Measurements from ENCODE around the gene FIP1L1.
"Not testable (repeated sequence)": the region's sequence is repeated elsewhere in the genome, so short reads cannot be mapped to it uniquely, and the experiment has no call there.

Gene FIP1L1

DNA sequence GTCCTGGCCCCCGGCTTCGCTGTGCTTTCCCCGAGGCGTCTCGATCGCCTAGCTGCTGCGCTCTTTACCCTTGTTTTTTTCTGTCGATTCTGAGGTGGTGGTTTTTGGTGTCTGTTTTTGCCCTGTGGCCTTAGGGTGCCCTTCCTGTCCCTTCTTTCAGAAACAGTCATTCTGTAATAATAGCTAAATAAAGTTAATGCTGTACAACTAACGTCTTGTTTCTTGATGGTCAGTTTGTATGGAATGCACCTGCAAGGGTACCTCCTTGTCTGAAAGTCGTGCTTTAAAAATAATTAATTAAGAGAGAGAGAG is 686 bp downstream of the FIP1L1 start:
- Histone ChIP-seq H3K27ac (ENCODE audit: low read depth, low read length, severe bottlenecking) (no peak overlapping the region), H3K36me3 (ENCODE audit: control insufficient read depth, insufficient read depth, low read length) (peaks cover 16% of the 10 kb centered on the region), H3K4me3 (ENCODE audit: extremely low read depth, insufficient read depth, low read length, poor library complexity, severe bottlenecking) (peak overlapping the region; percentile 83), H3K9me3 (ENCODE audit: control insufficient read depth, low read length) (no peaks in the 10 kb centered on the region), H3K4me1 (ENCODE audit: control insufficient read depth, insufficient read depth, low read length, poor library complexity, severe bottlenecking) (no peaks in the 10 kb centered on the region)
- WGBS, 2 experiments (ENCODE audit: insufficient coverage in 2 of 2) = 0% methylated on average over 8 of the region's 10 CpGs; no CpG with 5 or more reads in 1 of the 2 experiments

DNA sequence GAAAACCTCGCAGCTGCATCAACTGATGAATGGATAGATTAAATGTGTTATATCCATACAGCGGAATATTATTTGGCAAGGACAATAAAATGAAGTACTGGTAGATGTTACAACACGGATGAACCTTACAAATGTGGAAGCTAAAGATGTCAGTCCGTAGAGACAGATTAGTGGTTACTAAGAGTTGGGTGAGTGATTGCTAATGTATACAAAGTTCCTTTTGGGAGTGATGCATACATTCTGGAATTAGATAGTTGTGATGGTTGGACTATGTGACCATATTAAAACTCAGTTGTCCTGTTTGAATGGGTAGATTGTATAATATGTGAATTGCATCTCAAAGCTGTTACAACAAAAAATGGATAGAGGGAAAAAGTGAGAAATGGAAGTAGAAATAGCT is 2.8 kb downstream of the FIP1L1 start:
- 97 to 100% methylated on average over 4 of the region's 4 CpGs for WGBS, 2 experiments (ENCODE audit: insufficient coverage in 2 of 2)
- Histone ChIP-seq H3K27ac (ENCODE audit: low read depth, low read length, severe bottlenecking) (no peak overlapping the region), H3K9me3 (ENCODE audit: control insufficient read depth, low read length) (no peaks in the 10 kb centered on the region), H3K4me3 (ENCODE audit: extremely low read depth, insufficient read depth, low read length, poor library complexity, severe bottlenecking) (no peak overlapping the region), H3K4me1 (ENCODE audit: control insufficient read depth, insufficient read depth, low read length, poor library complexity, severe bottlenecking) (no peaks in the 10 kb centered on the region), H3K36me3 (ENCODE audit: control insufficient read depth, insufficient read depth, low read length) (peaks cover 21% of the 10 kb centered on the region)

GRCh38 chr4:53409479-53409878 is 32.0 kb downstream of the FIP1L1 start:
- peaks cover 22% of the 10 kb centered on the region for H3K36me3 ChIP-seq (ENCODE audit: control insufficient read depth, insufficient read depth, low read length)
- 100% methylated on average over 1 to 8 of the region's 11 CpGs for WGBS, 2 experiments (ENCODE audit: insufficient coverage in 2 of 2)
- not testable (repeated sequence) for H3K27ac ChIP-seq (ENCODE audit: low read depth, low read length, severe bottlenecking); H3K4me1 ChIP-seq (ENCODE audit: control insufficient read depth, insufficient read depth, low read length, poor library complexity, severe bottlenecking); H3K4me3 ChIP-seq (ENCODE audit: extremely low read depth, insufficient read depth, low read length, poor library complexity, severe bottlenecking); H3K9me3 ChIP-seq (ENCODE audit: control insufficient read depth, low read length)

- H3K4me1 ChIP-seq (ENCODE audit: control insufficient read depth, insufficient read depth, low read length, poor library complexity, severe bottlenecking) = no peaks in the 10 kb centered on the region
- no peak overlapping the region for H3K27ac ChIP-seq (ENCODE audit: low read depth, low read length, severe bottlenecking)
- peaks cover 29% of the 10 kb centered on the region for H3K36me3 ChIP-seq (ENCODE audit: control insufficient read depth, insufficient read depth, low read length)
- H3K4me3 ChIP-seq (ENCODE audit: extremely low read depth, insufficient read depth, low read length, poor library complexity, severe bottlenecking) = no peak overlapping the region
- 93 to 100% methylated on average over 2 of the region's 3 CpGs for WGBS, 2 experiments (ENCODE audit: insufficient coverage in 2 of 2)
- H3K9me3 ChIP-seq (ENCODE audit: control insufficient read depth, low read length) = no peaks in the 10 kb centered on the region
These were observed 41.8 kb downstream of the FIP1L1 start for GRCh38 chr4:53419208-53419607.

GRCh38 chr4:53421791-53422190 is 44.4 kb downstream of the FIP1L1 start:
- Histone ChIP-seq H3K36me3 (ENCODE audit: control insufficient read depth, insufficient read depth, low read length) (peaks cover 20% of the 10 kb centered on the region), H3K4me1 (ENCODE audit: control insufficient read depth, insufficient read depth, low read length, poor library complexity, severe bottlenecking) (no peaks in the 10 kb centered on the region), H3K27ac (ENCODE audit: low read depth, low read length, severe bottlenecking) (no peak overlapping the region), H3K4me3 (ENCODE audit: extremely low read depth, insufficient read depth, low read length, poor library complexity, severe bottlenecking) (no peak overlapping the region), H3K9me3 (ENCODE audit: control insufficient read depth, low read length) (no peaks in the 10 kb centered on the region)
- WGBS, 2 experiments (ENCODE audit: insufficient coverage in 2 of 2) = 80% methylated on average over 1 of the region's 2 CpGs; no CpG with 5 or more reads in 1 of the 2 experiments

DNA sequence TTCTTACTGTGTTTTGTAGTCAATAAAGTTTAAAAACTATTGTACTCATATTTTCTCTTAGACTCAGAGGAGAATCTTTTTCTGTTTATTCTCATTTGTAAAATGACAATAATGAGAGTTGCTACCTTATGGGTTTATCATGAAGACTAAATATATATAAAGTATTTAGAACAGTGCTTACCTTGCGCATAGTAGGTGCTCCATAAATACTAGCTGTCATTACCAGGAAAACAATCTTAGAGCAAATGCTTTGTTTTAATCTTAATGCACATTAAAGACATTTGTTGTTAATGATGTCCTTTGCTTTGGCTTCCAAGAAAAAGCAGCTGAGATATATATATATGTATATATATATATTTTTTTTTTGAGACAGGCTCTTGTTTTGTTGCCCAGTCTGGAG is 44.9 kb downstream of the FIP1L1 start:
- H3K36me3 ChIP-seq (ENCODE audit: control insufficient read depth, insufficient read depth, low read length) = peaks cover 23% of the 10 kb centered on the region
- no peaks in the 10 kb centered on the region for H3K9me3 ChIP-seq (ENCODE audit: control insufficient read depth, low read length)
- H3K27ac ChIP-seq (ENCODE audit: low read depth, low read length, severe bottlenecking) = no peak overlapping the region
- H3K4me1 ChIP-seq (ENCODE audit: control insufficient read depth, insufficient read depth, low read length, poor library complexity, severe bottlenecking) = no peaks in the 10 kb centered on the region
- no peak overlapping the region for H3K4me3 ChIP-seq (ENCODE audit: extremely low read depth, insufficient read depth, low read length, poor library complexity, severe bottlenecking)
- no CpG with 5 or more reads among the region's 1 CpG for WGBS, 2 experiments (ENCODE audit: insufficient coverage in 2 of 2)

DNA sequence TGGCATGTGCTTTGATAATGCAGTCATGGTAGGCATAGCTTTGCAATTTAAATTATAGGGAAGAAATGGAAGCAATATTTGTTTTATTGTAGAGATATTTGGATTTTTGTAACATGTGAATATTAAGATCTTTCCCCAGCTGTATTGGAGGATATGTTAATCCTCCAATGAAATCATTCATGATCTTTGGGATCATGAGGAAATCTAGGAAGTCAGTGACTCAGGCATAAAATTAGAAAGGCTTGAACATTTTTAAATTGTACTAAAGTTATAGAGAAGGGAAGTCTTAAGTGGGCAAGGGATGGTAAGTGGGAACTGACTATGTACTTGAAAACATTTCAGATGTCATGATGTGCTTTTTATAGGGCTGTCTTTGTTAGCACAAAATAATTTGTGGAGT is 46.8 kb downstream of the FIP1L1 start:
- no peaks in the 10 kb centered on the region for H3K9me3 ChIP-seq (ENCODE audit: control insufficient read depth, low read length)
- H3K4me3 ChIP-seq (ENCODE audit: extremely low read depth, insufficient read depth, low read length, poor library complexity, severe bottlenecking) = no peak overlapping the region
- no peaks in the 10 kb centered on the region for H3K4me1 ChIP-seq (ENCODE audit: control insufficient read depth, insufficient read depth, low read length, poor library complexity, severe bottlenecking)
- no peak overlapping the region for H3K27ac ChIP-seq (ENCODE audit: low read depth, low read length, severe bottlenecking)
- H3K36me3 ChIP-seq (ENCODE audit: control insufficient read depth, insufficient read depth, low read length) = peaks cover 27% of the 10 kb centered on the region

DNA sequence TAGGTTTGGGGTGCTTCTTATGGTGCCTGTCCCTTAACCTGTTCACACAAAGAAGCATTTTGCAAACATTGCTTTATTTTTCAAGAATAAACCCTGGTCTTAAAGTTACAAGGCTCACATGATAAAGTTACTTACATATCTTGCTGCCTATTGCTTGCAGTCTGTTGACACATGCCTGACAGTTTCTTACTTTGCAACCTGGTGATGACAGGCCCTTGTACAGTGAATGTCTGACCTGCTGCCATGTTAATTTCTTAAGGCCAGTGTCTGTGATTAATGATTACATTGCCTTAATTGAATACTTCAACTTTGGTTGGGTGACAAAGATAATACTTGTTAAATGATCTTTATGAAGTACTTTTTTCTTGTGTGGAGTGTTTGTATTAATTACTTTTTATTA is 49.9 kb downstream of the FIP1L1 start:
- Histone ChIP-seq H3K4me3 (ENCODE audit: extremely low read depth, insufficient read depth, low read length, poor library complexity, severe bottlenecking) (no peak overlapping the region), H3K36me3 (ENCODE audit: control insufficient read depth, insufficient read depth, low read length) (peaks cover 32% of the 10 kb centered on the region), H3K4me1 (ENCODE audit: control insufficient read depth, insufficient read depth, low read length, poor library complexity, severe bottlenecking) (no peaks in the 10 kb centered on the region), H3K27ac (ENCODE audit: low read depth, low read length, severe bottlenecking) (no peak overlapping the region), H3K9me3 (ENCODE audit: control insufficient read depth, low read length) (no peaks in the 10 kb centered on the region)

- 100% methylated on average over 3 to 4 of the region's 5 CpGs for WGBS, 2 experiments (ENCODE audit: insufficient coverage in 2 of 2)
- peaks cover 33% of the 10 kb centered on the region for H3K36me3 ChIP-seq (ENCODE audit: control insufficient read depth, insufficient read depth, low read length)
- H3K4me3 ChIP-seq (ENCODE audit: extremely low read depth, insufficient read depth, low read length, poor library complexity, severe bottlenecking) = no peak overlapping the region
- no peaks in the 10 kb centered on the region for H3K4me1 ChIP-seq (ENCODE audit: control insufficient read depth, insufficient read depth, low read length, poor library complexity, severe bottlenecking)
- no peaks in the 10 kb centered on the region for H3K9me3 ChIP-seq (ENCODE audit: control insufficient read depth, low read length)
- no peak overlapping the region for H3K27ac ChIP-seq (ENCODE audit: low read depth, low read length, severe bottlenecking)
These were observed 53.6 kb downstream of the FIP1L1 start for GRCh38 chr4:53431052-53431451.

GRCh38 chr4:53432528-53433424 is 55.3 kb downstream of the FIP1L1 start:
- no peak overlapping the region for H3K4me3 ChIP-seq (ENCODE audit: extremely low read depth, insufficient read depth, low read length, poor library complexity, severe bottlenecking)
- no peaks in the 10 kb centered on the region for H3K9me3 ChIP-seq (ENCODE audit: control insufficient read depth, low read length)
- peaks cover 43% of the 10 kb centered on the region for H3K36me3 ChIP-seq (ENCODE audit: control insufficient read depth, insufficient read depth, low read length)
- 100% methylated on average over 2 of the region's 4 CpGs for WGBS, 2 experiments (ENCODE audit: insufficient coverage in 2 of 2)
- H3K4me1 ChIP-seq (ENCODE audit: control insufficient read depth, insufficient read depth, low read length, poor library complexity, severe bottlenecking) = no peaks in the 10 kb centered on the region
- no peak overlapping the region for H3K27ac ChIP-seq (ENCODE audit: low read depth, low read length, severe bottlenecking)

DNA sequence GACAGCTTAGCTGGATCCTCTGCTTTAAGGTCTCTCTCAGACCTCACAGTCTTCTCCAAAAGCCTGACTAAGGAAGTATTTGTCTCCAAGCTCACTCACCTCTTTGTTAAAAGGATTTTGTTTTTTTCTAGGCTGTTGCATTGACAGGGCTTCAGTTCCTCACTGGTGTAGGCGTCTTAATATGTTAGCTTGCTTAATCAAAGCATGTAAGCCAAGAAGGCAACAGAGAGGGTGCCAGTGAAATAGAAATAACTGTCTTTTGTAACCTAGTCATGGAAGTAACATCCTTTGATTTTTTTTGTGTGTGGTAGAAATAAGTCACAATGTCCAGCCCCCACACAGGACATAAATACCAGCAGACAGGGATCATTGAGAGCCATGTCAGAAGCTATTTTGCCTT is 58.8 kb downstream of the FIP1L1 start:
- no peak overlapping the region for H3K27ac ChIP-seq (ENCODE audit: low read depth, low read length, severe bottlenecking)
- peaks cover 20% of the 10 kb centered on the region for H3K36me3 ChIP-seq (ENCODE audit: control insufficient read depth, insufficient read depth, low read length)
- H3K4me3 ChIP-seq (ENCODE audit: extremely low read depth, insufficient read depth, low read length, poor library complexity, severe bottlenecking) = no peak overlapping the region
- H3K9me3 ChIP-seq (ENCODE audit: control insufficient read depth, low read length) = no peaks in the 10 kb centered on the region
- no peaks in the 10 kb centered on the region for H3K4me1 ChIP-seq (ENCODE audit: control insufficient read depth, insufficient read depth, low read length, poor library complexity, severe bottlenecking)
- 67% methylated on average over 1 of the region's 1 CpG; no CpG with 5 or more reads in 1 of the 2 experiments for WGBS, 2 experiments (ENCODE audit: insufficient coverage in 2 of 2)
